Measurements from ENCODE around the gene CCDC77.

Gene CCDC77

GRCh38 chr12:454833-455232 lies 53.4 kb downstream of the CCDC77 start:
- DNase-seq = no peak

GRCh38 chr12:455821-456220 lies 54.4 kb downstream of the CCDC77 start:
- DNase-seq = no peak

GRCh38 chr12:457676-458075 lies 56.2 kb downstream of the CCDC77 start:
- no peak for DNase-seq

- DNase-seq = no peak
These were observed 57.6 kb downstream of the CCDC77 start for GRCh38 chr12:459050-459429.

- DNase-seq = peak; percentile 22
These were observed 58.2 kb downstream of the CCDC77 start, which contains the start of gene B4GALNT3 for GRCh38 chr12:459430-460258. Gene B4GALNT3, plus strand, starts transcription at chr12:459939. Its CDS starts 438 bp downstream, at chr12:460377.

GRCh38 chr12:460261-461230 lies 59.1 kb downstream of the CCDC77 start:
- peak; percentile 19 for DNase-seq

GRCh38 chr12:461425-461824 lies 60.0 kb downstream of the CCDC77 start:
- DNase-seq = no peak

- no peak for DNase-seq
These were observed 61.7 kb downstream of the CCDC77 start for GRCh38 chr12:462936-463705.

GRCh38 chr12:464484-465267 lies 63.2 kb downstream of the CCDC77 start:
- DNase-seq = no peak

- no peak for DNase-seq
These were observed 64.6 kb downstream of the CCDC77 start for GRCh38 chr12:466039-466438.

- DNase-seq = no peak
These were observed 65.3 kb downstream of the CCDC77 start for GRCh38 chr12:466762-467161.

GRCh38 chr12:467591-467990 lies 66.1 kb downstream of the CCDC77 start:
- no peak for DNase-seq

GRCh38 chr12:468671-469389 lies 67.4 kb downstream of the CCDC77 start:
- no peak for DNase-seq

GRCh38 chr12:470133-470532 lies 68.7 kb downstream of the CCDC77 start:
- DNase-seq = no peak

- DNase-seq = no peak
These were observed 71.8 kb downstream of the CCDC77 start for GRCh38 chr12:473198-473597.

GRCh38 chr12:473863-474577 lies 72.6 kb downstream of the CCDC77 start:
- no peak for DNase-seq

GRCh38 chr12:475286-475685 lies 73.8 kb downstream of the CCDC77 start:
- DNase-seq = no peak

- no peak for DNase-seq
These were observed 77.7 kb downstream of the CCDC77 start for GRCh38 chr12:479161-479560.

GRCh38 chr12:480831-481816 lies 79.7 kb downstream of the CCDC77 start:
- no peak for DNase-seq

All from stimulated activated CD4-positive, alpha-beta T cell treated with anti-CD3 and anti-CD28 coated beads, Interleukin-4, amount 100 ng/mL, for 24 hours (primary cell).